GM12878 (cell line): ENCODE results near the gene DAB2IP. TPM values are rescaled to one million over a fixed set of nuclear protein-coding genes. Genes with fewer than 3 reads are reported as not detected.

Source experiments
- CEBPB ChIP-seq, 2 experiments: fragments of 150-350 bp in 1 of 2; IDR thresholded peaks; 2 replicates each; pipeline ENCODE4 v1.6.1; 2012 to 2014; ENCODE audit warnings: low read depth in 2 of 2, low read length in 2 of 2, borderline replicate concordance in 1 of 2, inconsistent platforms in 1 of 2
- DPF2 ChIP-seq: fragments of 450-650 bp; IDR thresholded peaks from 2 replicates; pipeline ENCODE4 v1.6.1; 2017; ENCODE audit warnings: mild to moderate bottlenecking
- FOXM1 ChIP-seq: IDR thresholded peaks from 2 replicates; pipeline ENCODE4 v1.6.1; 2012; ENCODE audit warnings: low read depth, mild to moderate bottlenecking, inconsistent platforms, low read length, moderate library complexity
- KDM1A ChIP-seq: fragments of 200-600 bp; sonication (generic); IDR thresholded peaks from 2 replicates; pipeline ENCODE4 v1.6.1; 2016; ENCODE audit warnings: borderline replicate concordance
- MLLT1 ChIP-seq: fragments of 450-650 bp; IDR thresholded peaks from 2 replicates; pipeline ENCODE4 v1.6.1; 2016; ENCODE audit warnings: mild to moderate bottlenecking
- POLR2AphosphoS2 ChIP-seq: IDR thresholded peaks from 2 replicates; pipeline ENCODE4 v1.6.1; 2011; ENCODE audit warnings: low read depth, mild to moderate bottlenecking, low read length, improper control_type of control experiment, moderate library complexity
- PRDM15 ChIP-seq: fragments of 450-650 bp; formaldehyde crosslinking; IDR thresholded peaks from 2 replicates; pipeline ENCODE4 v1.4.0; 2020; ENCODE audit warnings: mild to moderate bottlenecking, moderate library complexity
- RAD21 ChIP-seq: IDR thresholded peaks from 2 replicates; pipeline ENCODE4 v1.6.1; 2011; ENCODE audit warnings: mild to moderate bottlenecking, low read depth, low read length, moderate library complexity; ENCODE audit not compliant: insufficient read depth
- SRF ChIP-seq, 2 experiments: IDR thresholded peaks; 2 replicates each; pipeline ENCODE4 v1.6.1; 2011; ENCODE audit warnings: low read depth in 2 of 2, low read length in 2 of 2, mild to moderate bottlenecking in 1 of 2, moderate library complexity in 1 of 2
- polyA plus RNA-seq, 11 experiments: library from polyadenylated mRNA; depleted of rRNA in 4 of 11; unstranded in 6 of 11; stranded (reverse) in 5 of 11; fragments of >200 nt; fragmentation: Nextera tagmentation in 4 of 11; fragmentation: Illumina TruSeq in 1 of 11; extraction: Ambion mirVana in 4 of 11; extraction: Trizol in 1 of 11; gene quantifications; 1 replicate in 1 of 11; 2 replicates in 10 of 11; pipeline versions ENCODE4 v1.2.1 to v1.2.3, GENCODE V29; 2011 to 2016; ENCODE audit warnings: inconsistent platforms in 2 of 11, missing spikeins in 2 of 11, low read depth in 1 of 11
- total RNA-seq, 4 experiments: library from RNA; depleted of rRNA in 3 of 4; stranded (reverse); fragments of >200 nt in 3 of 4; fragmentation: Illumina TruSeq in 1 of 4; extraction: Trizol in 1 of 4; gene quantifications; 2 replicates each; pipeline versions ENCODE4 v1.2.1 to v1.2.3, GENCODE V29; 2013 to 2021

The DAB2IP gene
- total and polyA plus RNA-seq, 10 of the 15 experiments (the other 5 are each of a cell fraction or from before 2014, with no cell fraction given) = 0.03 to 0.38 (median 0.14) TPM; not detected in 6

- no peak for TF ChIP-seq POLR2AphosphoS2
- TF ChIP-seq CEBPB (IDR thresholded peaks at IDR 0.05; ENCODE audit: borderline replicate concordance in 1 of 2, low read depth in 2 of 2, low read length in 2 of 2) = no peak
- no peak for TF ChIP-seq SRF (IDR thresholded peaks at IDR 0.05; ENCODE audit: low read depth in 2 of 2, low read length in 2 of 2)
- TF ChIP-seq KDM1A = no peak
- TF ChIP-seq RAD21 = no peak
- no peak for TF ChIP-seq PRDM15
- no peak for TF ChIP-seq DPF2
- no peak for TF ChIP-seq MLLT1
- TF ChIP-seq FOXM1 = no peak
These were observed 3.2 kb downstream of the DAB2IP start (continued) for GRCh38 chr9:121654499-121655140.
